KBM-7 (cell line): ENCODE data around the gene SPG7.

Source experiments
- DNase-seq: peaks from one replicate; pipeline ENCODE4 v3.0.0-alpha.2; 2015
- in situ Hi-C: fragments of 300-500 bp; cut with MboI; formaldehyde crosslinking; loops from 2 replicates; pipeline ENCODE4 v1.14.3; 2020; ENCODE audit warnings: low sequenced_read_pairs, low pct_unique_long_range_greater_than_20kb, mixed read lengths

The SPG7 gene

DNA sequence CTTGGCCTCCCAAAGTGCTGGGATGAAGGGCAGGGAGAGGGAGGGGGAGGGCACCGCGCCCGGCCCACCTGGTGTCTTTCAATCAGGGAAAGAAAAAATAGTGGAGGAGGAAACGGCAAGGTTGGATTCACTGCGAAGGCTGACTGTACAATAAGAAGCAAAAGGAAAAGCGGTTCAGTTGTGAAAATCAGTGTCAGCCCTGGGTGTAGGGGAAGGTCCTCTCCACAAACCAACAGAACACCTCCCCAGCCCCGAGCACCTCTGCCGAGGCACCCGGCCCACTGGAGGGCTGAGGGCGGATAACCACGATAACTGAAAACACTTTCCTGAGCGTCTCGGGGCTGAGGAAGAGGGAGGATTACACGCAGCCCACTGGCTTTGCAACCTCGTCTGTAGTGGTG, 1.4 kb upstream of the SPG7 start:
- DNase-seq = peak; percentile 18
- in situ Hi-C loops = no loop called here

DNA sequence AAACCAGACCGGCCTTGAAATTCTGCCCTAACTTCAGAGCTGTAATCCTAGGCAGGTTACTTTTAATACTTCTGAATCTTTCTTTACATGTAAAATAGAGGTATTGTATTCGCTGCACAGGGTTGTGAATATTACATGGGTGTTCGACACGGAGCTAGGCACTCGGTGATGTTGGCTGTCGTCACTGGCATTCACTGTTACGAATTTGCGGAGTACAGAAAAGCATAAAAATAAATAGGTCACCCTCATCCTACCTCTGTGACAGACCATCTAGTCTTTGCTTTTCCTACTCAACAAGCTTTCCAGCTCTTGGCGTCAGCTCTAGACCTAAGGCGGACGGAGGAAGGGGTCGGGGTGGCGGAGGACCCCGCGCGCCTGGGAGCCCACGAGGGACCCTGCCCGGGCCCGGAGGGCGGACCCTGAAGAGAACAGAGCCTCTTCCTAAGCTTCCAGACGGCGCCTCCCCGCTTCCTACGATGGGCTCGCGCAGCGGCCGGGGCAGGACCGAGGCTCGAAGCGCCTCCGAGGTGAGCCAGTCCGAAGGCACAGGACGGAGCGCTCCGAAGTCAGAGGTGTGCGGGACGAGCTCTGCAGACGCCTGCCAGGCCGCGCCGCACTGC, 879 bp upstream of the SPG7 start:
- no peak for DNase-seq
- in situ Hi-C loops = no loop called here

DNA sequence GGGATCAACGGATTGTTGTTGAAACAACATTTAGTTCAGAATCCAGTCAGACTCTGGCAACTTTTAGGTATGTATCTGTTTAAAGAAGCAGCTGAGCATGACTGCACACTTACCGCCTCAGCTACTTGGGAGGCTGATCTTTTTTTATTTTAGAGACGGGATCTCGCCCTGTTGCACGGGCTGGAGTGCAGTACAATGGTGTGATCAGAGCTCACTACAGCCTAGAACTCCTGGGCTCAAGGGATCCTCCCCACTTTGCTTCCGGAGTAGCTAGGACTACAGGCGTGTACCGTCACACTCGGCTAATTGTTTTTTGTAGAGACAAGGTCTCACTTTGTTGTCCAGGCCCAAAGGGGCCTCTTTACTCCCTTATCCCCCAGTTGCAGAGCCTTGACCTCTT, 2.3 kb downstream of the SPG7 start:
- DNase-seq = no peak
- in situ Hi-C loops = no loop called here

DNA sequence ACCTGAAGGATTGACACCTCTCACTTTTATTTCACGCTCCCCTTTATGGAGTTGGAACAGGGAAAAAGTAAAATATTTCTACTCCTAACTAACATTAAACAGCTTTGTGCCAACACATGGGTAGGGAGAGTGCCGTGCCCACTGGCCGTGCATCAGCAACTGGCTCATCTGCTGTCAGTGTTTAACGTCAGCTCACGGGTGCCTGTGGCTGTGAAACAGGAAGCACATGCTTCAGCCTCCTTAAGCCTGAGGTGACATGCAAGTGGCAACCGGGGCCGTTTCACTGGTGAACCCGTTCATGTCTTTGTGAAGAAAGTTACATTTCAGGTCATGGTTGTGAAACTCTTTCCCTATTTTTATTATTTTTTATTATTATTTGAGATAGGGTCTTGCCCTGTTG, 3.2 kb downstream of the SPG7 start:
- in situ Hi-C loops = no loop called here
- peak; percentile 30 for DNase-seq

DNA sequence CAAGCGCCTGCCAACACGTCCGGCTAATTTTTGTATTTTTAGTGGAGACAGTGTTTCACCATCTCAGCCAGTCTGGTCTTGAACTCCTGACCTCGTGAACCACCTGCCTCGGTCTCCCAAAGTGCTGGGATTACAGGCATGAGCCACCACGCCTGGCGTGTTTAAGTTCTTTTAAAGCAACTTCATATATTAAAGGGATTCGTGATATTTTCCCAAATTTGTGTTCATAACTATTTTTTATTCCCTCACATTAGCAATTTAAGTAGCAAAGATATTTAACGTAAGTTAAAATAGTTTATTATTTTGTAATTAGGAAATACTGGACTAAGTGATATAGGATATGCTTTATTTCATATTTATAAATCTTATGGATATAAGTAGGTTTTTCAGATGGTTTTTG, 4.2 kb downstream of the SPG7 start:
- in situ Hi-C loops = no loop called here
- DNase-seq = no peak

DNA sequence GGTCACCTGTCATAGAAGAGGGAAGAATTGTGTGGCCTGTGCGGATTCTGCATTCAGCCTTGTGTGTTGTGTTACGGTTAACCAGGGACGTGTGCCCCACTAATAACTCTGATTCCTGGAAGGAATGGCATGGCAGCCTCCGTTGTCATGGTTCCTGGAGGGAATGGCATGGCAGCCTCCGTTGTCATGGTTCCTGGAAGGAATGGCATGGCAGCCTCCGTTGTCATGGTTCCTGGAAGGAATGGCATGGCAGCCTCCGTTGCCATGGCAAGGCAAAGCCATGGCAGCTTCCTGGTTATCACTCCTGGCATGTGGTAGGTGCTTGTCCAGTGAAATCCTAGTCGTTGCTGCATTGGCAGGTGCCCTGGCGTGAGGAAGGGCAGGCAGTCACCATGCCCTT, 8.9 kb downstream of the SPG7 start:
- in situ Hi-C loops = no loop called here
- no peak for DNase-seq

DNA sequence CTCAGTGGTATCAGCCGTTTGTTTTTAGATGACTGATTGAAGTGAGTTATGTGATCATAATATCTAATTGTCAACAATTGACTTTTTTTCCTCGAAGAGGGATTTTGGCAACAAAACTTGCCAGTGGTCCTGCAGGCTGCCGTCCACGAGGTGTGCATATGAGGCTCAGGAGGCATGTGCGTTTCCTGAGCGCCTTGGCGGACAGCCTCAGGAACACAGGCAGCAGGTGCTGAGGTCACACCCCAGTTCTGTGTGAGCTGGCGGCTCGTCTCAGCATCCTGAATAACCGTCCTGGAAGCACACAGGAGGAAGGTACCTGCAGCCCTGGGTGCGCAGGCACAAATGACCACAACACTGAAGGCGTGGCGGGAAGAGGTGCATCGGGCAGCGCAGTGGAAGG, 11.7 kb downstream of the SPG7 start:
- no peak for DNase-seq
- in situ Hi-C loops = no loop called here

DNA sequence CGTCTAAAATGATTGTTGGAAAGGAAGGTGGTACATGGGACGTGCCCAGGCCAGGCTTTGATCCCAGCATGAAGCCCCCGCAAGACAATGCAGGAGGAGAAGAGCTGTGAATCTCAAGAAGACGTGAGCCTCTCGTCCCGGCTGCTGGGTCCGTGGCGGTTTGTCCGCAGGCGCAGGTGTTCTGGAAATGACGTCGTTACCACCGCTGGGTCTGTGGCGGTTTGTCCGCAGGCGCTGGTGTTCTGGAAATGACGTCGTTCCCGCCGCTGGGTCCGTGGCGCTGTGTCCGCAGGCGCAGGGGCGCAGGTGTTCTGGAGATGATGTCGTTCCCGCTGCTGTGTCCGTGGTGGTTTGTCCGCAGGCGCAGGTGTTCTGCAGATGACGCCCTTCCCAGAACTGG, 14.1 kb downstream of the SPG7 start:
- in situ Hi-C loops = no loop called here
- no peak for DNase-seq

DNA sequence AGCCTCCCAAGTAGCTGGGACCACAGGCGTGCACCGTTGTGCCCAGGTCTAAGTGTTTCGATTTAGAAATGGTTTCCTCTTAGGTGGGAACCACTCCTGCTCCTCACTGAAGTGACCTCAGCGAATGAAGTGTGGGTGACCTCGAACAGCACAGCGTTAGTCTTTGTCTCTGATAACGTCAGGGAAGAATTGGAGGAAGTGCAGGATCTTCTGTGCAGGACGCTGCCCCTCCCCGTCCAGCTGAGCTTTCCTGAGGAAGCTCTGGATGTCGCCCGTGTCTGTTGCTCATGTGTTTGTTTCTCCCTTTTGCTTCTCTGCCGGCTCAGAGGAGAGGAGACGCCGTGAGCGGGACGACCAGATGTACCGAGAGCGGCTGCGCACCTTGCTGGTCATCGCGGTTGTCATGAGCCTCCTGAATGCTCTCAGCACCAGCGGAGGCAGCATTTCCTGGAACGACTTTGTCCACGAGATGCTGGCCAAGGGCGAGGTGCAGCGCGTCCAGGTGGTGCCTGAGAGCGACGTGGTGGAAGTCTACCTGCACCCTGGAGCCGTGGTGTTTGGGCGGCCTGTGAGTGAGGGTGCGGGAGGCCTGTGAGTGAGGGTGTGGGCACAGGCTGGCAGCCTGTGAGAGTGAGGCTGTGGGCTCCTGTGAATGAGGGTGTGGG, 15.6 kb downstream of the SPG7 start:
- in situ Hi-C loops = no loop called here
- DNase-seq = no peak

DNA sequence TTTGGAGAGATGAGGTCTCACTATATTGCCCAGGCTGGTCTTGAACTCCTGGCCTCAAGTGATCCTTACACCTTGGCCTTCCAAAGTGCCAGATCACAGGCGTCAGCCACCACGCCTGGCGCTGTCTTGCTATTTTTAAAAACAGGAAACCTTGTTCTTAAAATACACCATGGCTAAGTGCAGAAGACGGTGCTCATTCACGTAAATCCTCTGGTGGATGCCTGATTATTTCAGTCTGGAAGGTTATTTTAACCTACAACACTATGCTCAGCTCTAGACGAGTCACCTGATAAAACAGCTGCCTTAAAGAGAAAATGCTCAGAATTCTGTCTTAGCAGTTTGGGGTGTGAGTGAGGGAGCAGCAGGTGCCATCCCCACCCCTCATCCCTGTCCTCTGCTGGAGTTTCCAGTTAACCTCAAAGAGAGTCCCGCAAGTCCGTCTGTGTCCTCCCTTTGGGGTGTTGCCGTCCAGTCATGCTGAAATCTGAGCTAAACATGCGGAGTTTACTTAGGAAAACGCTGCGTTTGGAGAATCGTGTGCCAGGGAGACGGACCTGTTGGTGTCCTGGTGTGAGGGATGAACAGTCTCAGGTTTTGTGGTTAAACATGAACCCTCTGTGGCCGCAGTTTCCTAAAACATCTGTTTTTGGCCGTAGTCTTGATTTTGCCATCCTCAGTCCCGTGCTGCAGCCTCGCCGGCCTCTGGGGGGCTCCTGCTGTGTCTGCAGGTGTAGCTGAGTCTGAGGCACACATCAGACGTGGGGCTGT, 17.1 kb downstream of the SPG7 start:
- DNase-seq = peak; percentile 66
- in situ Hi-C loops = no loop called here

DNA sequence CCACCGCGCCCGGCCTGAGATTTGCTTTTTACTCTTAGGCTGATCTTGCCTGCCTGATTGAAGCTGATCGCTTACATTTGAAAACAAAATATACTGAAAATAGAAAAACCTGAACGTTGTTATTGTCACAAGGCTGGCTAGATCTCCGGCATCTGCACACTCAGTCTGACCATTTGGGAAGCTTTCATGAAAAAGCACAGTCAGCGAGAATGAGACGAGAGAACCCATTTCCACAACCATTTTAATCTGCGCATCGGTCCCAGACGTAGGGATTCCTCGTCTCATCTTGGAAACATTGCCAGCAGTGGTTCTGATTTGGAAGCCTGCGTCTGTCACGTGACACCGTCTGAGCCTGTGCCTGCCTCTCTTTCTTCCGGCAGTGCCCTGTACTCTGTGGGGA, 20.9 kb downstream of the SPG7 start:
- DNase-seq = no peak
- in situ Hi-C loops = no loop called here

DNA sequence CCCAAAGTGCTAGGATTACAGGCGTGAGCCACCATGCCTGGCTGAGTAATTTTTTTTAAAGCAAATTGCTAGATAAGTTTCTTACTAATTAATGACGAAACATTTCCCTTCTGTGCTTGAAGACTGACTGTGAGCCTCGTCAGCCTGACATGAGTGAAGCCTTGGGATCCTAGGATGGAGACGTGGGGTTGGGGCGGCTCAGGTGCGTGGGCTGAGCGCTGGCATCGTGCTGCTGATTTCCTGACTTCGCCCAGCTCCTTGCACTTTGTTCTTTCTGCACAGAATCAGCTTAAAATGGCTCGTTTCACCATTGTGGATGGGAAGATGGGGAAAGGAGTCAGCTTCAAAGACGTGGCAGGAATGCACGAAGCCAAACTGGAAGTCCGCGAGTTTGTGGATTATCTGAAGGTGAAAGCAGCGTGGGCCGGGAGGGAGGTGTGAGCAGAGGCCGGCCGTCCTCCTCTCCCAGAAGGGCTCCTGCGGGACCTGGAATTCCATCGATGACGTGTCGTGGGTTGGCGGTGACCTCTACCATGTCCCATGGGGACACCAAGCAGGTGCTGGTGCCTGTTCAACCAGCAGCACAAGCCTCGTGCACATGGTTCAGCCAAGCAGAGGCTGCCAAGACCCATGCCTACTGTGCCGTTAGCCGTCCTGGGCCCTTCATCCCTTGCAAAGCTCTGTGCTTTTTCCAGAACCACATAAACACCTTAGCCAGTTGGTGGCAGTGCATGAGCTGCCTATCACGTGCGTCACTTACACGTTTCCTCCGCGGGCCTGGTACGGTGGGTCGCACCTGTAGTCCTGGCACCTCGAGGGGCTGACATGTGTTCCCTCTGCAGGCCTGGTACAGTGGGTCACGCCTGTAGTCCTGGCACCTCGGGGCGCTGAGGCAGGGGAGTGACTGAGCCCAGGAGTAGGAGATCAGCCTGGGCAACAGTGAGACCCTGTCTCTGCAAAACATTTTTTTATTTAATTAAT, 22.5 kb downstream of the SPG7 start:
- in situ Hi-C loops = no loop called here
- no peak for DNase-seq

DNA sequence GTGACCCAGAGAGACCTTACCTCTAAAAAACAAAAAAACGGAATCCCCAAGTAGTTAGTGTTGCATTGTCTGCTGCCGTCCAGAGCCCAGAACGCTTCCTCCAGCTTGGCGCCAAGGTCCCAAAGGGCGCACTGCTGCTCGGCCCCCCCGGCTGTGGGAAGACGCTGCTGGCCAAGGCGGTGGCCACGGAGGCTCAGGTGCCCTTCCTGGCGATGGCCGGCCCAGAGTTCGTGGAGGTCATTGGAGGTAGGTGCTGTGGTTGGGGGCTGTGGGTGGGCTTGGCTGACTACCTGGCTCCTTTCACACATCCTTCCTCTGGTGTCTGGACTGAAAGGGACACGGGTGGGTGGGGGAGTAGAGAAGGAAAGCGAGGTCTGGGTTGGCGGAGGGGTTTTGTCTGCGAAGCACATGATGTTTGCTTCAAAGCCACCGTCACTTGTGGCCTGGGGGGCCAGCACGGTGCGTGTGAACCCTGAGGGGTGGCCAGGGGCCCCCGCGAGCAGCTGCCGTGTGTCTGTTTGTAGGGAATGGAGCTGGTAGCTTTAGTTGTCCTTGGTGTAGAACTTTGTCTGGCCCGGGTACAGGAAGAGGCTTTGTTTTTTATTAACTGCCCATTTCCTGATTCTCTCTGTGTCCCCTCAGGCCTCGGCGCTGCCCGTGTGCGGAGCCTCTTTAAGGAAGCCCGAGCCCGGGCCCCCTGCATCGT, 23.8 kb downstream of the SPG7 start:
- in situ Hi-C loops = no loop called here
- no peak for DNase-seq

DNA sequence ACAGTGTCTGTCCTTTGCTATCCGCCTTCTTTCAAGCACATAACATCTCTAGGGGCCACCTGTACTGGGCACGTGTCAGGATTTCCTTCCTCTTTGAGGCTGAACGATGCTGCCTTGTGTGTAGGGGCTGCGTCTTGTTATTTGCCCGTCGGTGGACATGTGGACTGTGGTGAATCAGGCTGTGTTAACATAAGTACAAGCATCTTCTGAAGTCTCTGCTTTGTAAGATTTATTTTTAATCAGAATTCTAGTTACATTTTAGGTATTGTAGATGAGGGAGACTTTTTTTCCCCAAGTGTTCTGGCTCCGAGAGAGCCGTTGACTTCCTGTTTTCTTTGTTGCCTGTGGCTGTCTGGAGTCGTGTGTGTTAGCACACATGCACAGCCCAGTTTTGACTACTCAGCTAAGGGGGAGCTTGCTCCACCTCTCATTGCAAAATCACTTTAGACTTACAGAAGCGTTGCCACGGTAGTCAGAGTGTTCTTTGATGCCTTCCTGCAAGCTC, 26.1 kb downstream of the SPG7 start:
- peak; percentile 94 for DNase-seq
- in situ Hi-C loops = no loop called here

DNA sequence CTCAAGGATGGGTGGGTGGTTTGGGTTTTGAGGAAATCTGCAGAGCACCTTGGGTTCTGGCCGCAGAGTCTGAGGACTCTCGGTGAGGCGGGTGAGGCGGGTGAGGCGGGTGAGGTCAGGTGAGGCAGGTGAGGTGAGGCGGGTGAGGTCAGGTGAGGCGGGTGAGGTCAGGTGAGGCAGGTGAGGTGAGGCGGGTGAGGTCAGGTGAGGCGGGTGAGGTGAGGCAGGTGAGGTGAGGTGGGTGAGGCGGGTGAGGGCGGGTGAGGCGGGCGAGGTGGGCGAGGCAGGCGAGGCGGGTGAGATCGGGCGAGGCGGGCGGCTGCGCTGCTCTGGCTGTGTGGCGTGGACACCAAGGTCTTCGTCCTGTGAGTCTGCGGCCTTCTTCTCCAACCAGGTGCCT, 28.2 kb downstream of the SPG7 start:
- no peak for DNase-seq
- in situ Hi-C loops = no loop called here

DNA sequence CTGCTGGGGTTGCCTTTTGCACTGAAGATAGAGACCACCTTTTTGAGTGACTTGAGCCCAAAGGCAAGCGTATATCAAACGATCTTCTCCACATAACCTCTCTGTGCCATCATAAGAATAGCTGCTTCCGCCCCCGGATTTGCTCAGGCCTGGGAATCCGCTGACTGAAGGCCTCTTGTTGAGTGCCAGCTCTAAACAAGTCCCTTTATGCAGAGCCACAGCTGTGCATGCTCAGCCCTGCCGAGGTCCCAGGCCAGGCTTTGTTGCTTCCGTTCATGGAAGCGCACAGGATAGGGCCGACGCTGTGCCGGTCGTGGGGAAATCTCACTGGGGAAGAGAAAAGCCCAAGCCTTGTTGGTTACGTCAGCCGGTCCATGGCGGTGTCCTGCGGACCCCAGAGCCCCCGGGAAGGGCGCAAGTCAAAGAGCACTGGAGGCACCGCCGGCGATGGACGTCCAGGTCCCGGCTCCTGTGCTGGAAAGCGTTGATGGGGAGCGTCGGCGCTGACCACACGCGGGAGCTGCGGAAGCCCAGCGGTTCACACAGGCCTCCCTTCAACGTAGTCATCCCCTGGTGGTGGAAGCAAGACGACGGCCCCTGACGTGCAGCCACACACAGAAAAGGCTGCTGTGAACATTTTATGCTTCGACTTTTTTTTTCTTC, 28.8 kb downstream of the SPG7 start:
- DNase-seq = no peak
- in situ Hi-C loops = no loop called here

DNA sequence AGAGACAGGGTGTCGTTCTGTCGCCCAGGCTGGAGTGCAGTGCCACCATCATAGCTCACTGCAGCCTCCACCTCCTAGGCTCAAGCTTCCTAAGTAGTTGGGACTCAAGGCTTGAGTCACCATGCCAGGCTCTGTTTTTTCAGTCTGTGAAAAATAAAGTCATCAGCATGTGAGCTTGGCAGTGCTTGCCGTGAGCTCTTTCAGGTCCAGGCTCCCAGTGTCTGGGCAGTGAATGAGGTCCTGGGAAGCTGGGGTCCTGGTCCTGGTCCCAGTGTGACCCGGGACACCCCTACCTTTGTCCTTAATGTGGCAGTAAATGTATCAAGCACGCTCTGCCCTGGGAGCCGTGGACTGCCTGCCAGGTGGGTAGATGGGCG, 29.3 kb downstream of the SPG7 start:
- DNase-seq = no peak
- in situ Hi-C loops = no loop called here

DNA sequence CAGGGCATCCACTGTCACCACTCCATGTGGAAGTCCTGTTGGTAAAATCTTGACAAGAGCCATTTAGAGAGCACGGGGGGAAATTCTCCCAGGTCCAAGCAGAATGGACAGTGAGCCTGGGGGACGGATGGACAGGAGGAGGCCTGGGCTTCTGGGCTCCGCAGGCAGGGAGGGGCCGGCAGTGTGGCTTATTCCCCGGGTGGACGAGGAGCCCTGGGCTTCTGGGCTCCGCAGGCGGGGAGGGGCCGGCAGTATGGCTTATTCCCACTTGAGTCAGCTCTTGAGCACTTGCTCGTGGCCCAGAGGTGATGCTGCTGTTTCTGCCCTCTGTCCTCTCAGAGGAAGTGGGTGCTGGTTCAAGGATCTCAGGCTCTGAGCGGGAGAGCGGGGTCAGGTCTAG, 30.1 kb downstream of the SPG7 start:
- in situ Hi-C loops = no loop called here
- DNase-seq = no peak
